CD4-positive, alpha-beta T cell treated with Interleukin-6 at 100 ng/mL for 8 hours (primary cell): ENCODE measurements around the gene ATP2B1.

Experiments
- DNase-seq: peaks from one replicate; pipeline ENCODE4 v3.0.0-alpha.2; 2020; ENCODE audit warnings: mixed read lengths, low spot score

Gene ATP2B1

GRCh38 chr12:89657066-89657465, 51.6 kb downstream of the ATP2B1 start:
- DNase-seq = no peak

GRCh38 chr12:89655841-89656240, 52.8 kb downstream of the ATP2B1 start:
- DNase-seq = no peak

GRCh38 chr12:89651192-89651591, 57.4 kb downstream of the ATP2B1 start:
- DNase-seq = no peak

- DNase-seq = no peak
These were observed 58.4 kb downstream of the ATP2B1 start for GRCh38 chr12:89650239-89650638.

- DNase-seq = no peak
These were observed 58.8 kb downstream of the ATP2B1 start for GRCh38 chr12:89649820-89650219.

GRCh38 chr12:89649139-89649538, 59.5 kb downstream of the ATP2B1 start:
- no peak for DNase-seq

- DNase-seq = no peak
These were observed 60.3 kb downstream of the ATP2B1 start for GRCh38 chr12:89648211-89648930.

- no peak for DNase-seq
These were observed 63.2 kb downstream of the ATP2B1 start for GRCh38 chr12:89645434-89645833.

- no peak for DNase-seq
These were observed 65.7 kb downstream of the ATP2B1 start for GRCh38 chr12:89642959-89643358.

GRCh38 chr12:89636776-89637160, 71.9 kb downstream of the ATP2B1 start:
- DNase-seq = no peak

GRCh38 chr12:89636052-89636775, 72.4 kb downstream of the ATP2B1 start:
- DNase-seq = no peak

GRCh38 chr12:89634508-89634907, 74.1 kb downstream of the ATP2B1 start:
- DNase-seq = no peak

GRCh38 chr12:89632778-89633177, 75.9 kb downstream of the ATP2B1 start:
- DNase-seq = no peak

GRCh38 chr12:89622115-89622514, 86.5 kb downstream of the ATP2B1 start:
- DNase-seq = no peak

GRCh38 chr12:89621521-89621920, 87.1 kb downstream of the ATP2B1 start:
- no peak for DNase-seq

GRCh38 chr12:89619764-89620163, 88.9 kb downstream of the ATP2B1 start:
- DNase-seq = no peak

GRCh38 chr12:89618113-89618862, 90.3 kb downstream of the ATP2B1 start:
- no peak for DNase-seq

GRCh38 chr12:89610366-89610765, 98.3 kb downstream of the ATP2B1 start:
- no peak for DNase-seq

GRCh38 chr12:89603678-89604077, 105.0 kb downstream of the ATP2B1 start:
- no peak for DNase-seq

GRCh38 chr12:89597770-89598169, 110.9 kb downstream of the ATP2B1 start:
- DNase-seq = no peak

- DNase-seq = no peak
These were observed 111.4 kb downstream of the ATP2B1 start for GRCh38 chr12:89597210-89597609.

GRCh38 chr12:89593873-89594272, 114.8 kb downstream of the ATP2B1 start:
- DNase-seq = no peak

GRCh38 chr12:89593233-89593632, 115.4 kb downstream of the ATP2B1 start:
- no peak for DNase-seq
